Melanocyte of skin (primary cell): ENCODE results near the gene GNG14. TPM values are rescaled to one million over a fixed set of nuclear protein-coding genes. Genes with fewer than 3 reads are reported as not detected.

Experiments
- small RNA-seq, 2 donors: library from RNA; depleted of rRNA; stranded (forward); fragments of <200 nt; gene quantifications; one replicate each; pipeline ENCODE3, GENCODE V24; 2012
- total RNA-seq, 2 donors: library from RNA; depleted of rRNA; stranded (reverse); fragments of >200 nt; gene quantifications; 2 replicates each; pipeline ENCODE4 v1.2.3, GENCODE V29; 2012

GNG14 gene
- not detected for total RNA-seq

GRCh38 chr19:12687496-12688196, at the start of gene GNG14:
Gene GNG14, plus strand, starts transcription at chr19:12687998. Its CDS starts 51 bp downstream, at chr19:12688049.

GRCh38 chr19:12666265-12667048, 21.3 kb upstream of the GNG14 start, which contains the start of the genes MAN2B1 and WDR83:
Gene MAN2B1, minus strand, starts transcription at chr19:12666742. Its CDS starts 41 bp downstream, at chr19:12666701.
Gene WDR83, plus strand, starts transcription at chr19:12666807. Its CDS starts 2,984 bp downstream, at chr19:12669791.

GRCh38 chr19:12681074-12681987, 6.5 kb upstream of the GNG14 start, which contains the start of gene DHPS:
Gene DHPS, minus strand, starts transcription at chr19:12681880. Its CDS starts 114 bp downstream, at chr19:12681766.

GRCh38 chr19:12696366-12697335, 8.9 kb downstream of the GNG14 start, which contains the start of gene FBXW9:
Gene FBXW9, minus strand, starts transcription at chr19:12696631. Its CDS starts 50 bp downstream, at chr19:12696581.

GRCh38 chr19:12723641-12724426, 36.0 kb downstream of the GNG14 start, which contains the start of gene TNPO2:
Gene TNPO2, minus strand, starts transcription at chr19:12723932. Its CDS starts 2,955 bp downstream, at chr19:12720977.

GRCh38 chr19:12736995-12737834, 49.4 kb downstream of the GNG14 start, which contains the start of gene GET3:
Gene GET3, plus strand, starts transcription at chr19:12737497. Its CDS starts 9 bp downstream, at chr19:12737506.

Small RNAs within 50 kb of the gene (small RNA-seq; reads per million reads assigned to genes)
- gene SNORD41, result 14.0 to 39.3 reads per million in 2 donors

Other genes starting within 250 kb of the GNG14 start
- gene ZNF443, start 247.0 kb upstream of the GNG14 start, total RNA-seq, result 1 to 10 TPM; 1.0 to 2.0 TPM
- 1 to 10 TPM; 1.7 to 2.1 TPM for gene ZNF709, start 203.2 kb upstream of the GNG14 start, total RNA-seq
- gene ZNF564, start 136.5 kb upstream of the GNG14 start, total RNA-seq, result 1 to 10 TPM; 4.0 to 4.5 TPM
- gene ZNF490, start 77.2 kb upstream of the GNG14 start, total RNA-seq, result 10 to 100 TPM; 10.7 to 16.9 TPM
- 1 to 10 TPM; 8.7 to 10.0 TPM for gene ZNF791, start 77.1 kb upstream of the GNG14 start, total RNA-seq
- gene MAN2B1, start 21.3 kb upstream of the GNG14 start, total RNA-seq, result 10 to 100 TPM; 38.3 to 57.5 TPM
- 1 to 10 TPM; 7.3 to 8.6 TPM for gene WDR83, start 21.2 kb upstream of the GNG14 start, total RNA-seq
- 10 to 100 TPM; 67.4 to 85.9 TPM for gene DHPS, start 6.1 kb upstream of the GNG14 start, total RNA-seq
- 10 to 100 TPM; 14.1 to 14.7 TPM for gene FBXW9, start 8.6 kb downstream of the GNG14 start, total RNA-seq
- 10 to 100 TPM; 62.6 to 71.9 TPM for gene TNPO2, start 35.9 kb downstream of the GNG14 start, total RNA-seq
- gene TRIR, start 46.7 kb downstream of the GNG14 start, total RNA-seq, result 100 to 1,000 TPM; 107 to 194 TPM
- 100 to 1,000 TPM in 1 of 2 donors, 10 to 100 TPM in 1; 90.9 to 129 TPM for gene GET3, start 49.5 kb downstream of the GNG14 start, total RNA-seq
- gene BEST2, start 63.8 kb downstream of the GNG14 start, total RNA-seq, result under 1 TPM in 1 of 2 donors, not detected in 1; under 0.01 TPM
- 1 to 10 TPM; 6.7 to 8.6 TPM for gene HOOK2, start 87.6 kb downstream of the GNG14 start, total RNA-seq
- gene JUNB, start 103.5 kb downstream of the GNG14 start, total RNA-seq, result 10 to 100 TPM; 65.3 to 88.4 TPM
- gene PRDX2, start 113.8 kb downstream of the GNG14 start, total RNA-seq, result 100 to 1,000 TPM; 148 to 258 TPM
- not detected for gene THSD8, start 114.1 kb downstream of the GNG14 start, total RNA-seq
- gene RNASEH2A, start 118.6 kb downstream of the GNG14 start, total RNA-seq, result 10 to 100 TPM; 26.2 to 69.3 TPM
- gene RTBDN, start 146.6 kb downstream of the GNG14 start, total RNA-seq, result not detected
- 1 to 10 TPM in 1 of 2 donors, under 1 TPM in 1; 0.33 to 2.1 TPM for gene MAST1, start 150.5 kb downstream of the GNG14 start, total RNA-seq
- gene DNASE2, start 193.5 kb downstream of the GNG14 start, total RNA-seq, result 10 to 100 TPM; 28.0 to 42.3 TPM
- under 1 TPM in 1 of 2 donors, not detected in 1; under 0.01 TPM for gene KLF1, start 199.2 kb downstream of the GNG14 start, total RNA-seq
- 10 to 100 TPM; 41.0 to 59.6 TPM for gene GCDH, start 203.2 kb downstream of the GNG14 start, total RNA-seq
- under 1 TPM in 1 of 2 donors, not detected in 1; 0.69 TPM for gene SYCE2, start 231.3 kb downstream of the GNG14 start, total RNA-seq
- 100 to 1,000 TPM in 1 of 2 donors, 10 to 100 TPM in 1; 77.4 to 131 TPM for gene FARSA, start 245.7 kb downstream of the GNG14 start, total RNA-seq